Pulmonary artery endothelial cell (primary cell): ENCODE measurements around the gene TREML1. TPM values are rescaled to one million over a fixed set of nuclear protein-coding genes. Genes with fewer than 3 reads are reported as not detected.

ENCODE experiments used
- DNase-seq: peaks from one replicate; pipeline ENCODE4 v3.0.0-alpha.2; 2011; ENCODE audit warnings: low read depth, low spot score
- total RNA-seq: library from RNA; depleted of rRNA; stranded (reverse); fragments of >200 nt; gene quantifications from 2 replicates; pipeline ENCODE4 v1.2.3, GENCODE V29; 2014

Gene TREML1
- total RNA-seq, 1 donor from 2014 or later: not detected

DNA sequence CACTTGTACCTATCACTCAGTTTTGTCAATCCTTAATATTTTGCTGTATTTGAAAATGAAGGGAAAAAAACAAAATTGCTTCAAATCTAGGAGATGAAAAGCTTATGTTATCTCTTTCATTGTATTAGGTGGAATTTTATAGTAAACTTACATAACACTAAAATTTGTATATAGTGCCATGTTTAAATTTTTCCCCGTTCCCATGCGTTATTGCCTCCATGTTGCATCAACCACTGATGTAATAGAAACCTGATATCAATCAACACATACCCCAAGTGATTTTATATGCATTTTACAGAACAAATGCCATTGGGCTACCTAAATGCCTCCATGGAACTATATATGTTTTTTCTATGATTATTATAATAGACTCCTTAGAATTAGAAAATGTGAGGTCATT, 23.5 kb upstream of the TREML1 start:
- no peak for DNase-seq

DNA sequence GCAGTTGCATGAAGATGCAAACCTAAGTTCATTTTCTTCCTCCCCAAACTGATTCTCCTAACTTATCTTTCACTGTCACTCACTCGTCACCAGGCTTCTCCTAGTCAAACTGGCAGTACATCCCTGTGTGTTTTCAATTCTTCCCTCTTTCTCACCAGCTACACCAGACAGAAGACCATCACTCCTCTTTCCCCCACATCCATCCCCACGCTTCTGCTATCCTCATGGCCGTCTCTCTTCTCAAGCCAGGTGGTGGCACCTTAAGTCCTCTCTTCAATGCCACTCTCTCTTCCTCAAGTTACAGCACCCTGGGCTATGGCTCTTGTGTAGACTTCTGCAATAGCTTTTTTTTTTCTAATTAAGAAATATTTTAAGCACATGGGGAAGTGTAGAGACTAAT, 23.1 kb upstream of the TREML1 start:
- DNase-seq: no peak

DNA sequence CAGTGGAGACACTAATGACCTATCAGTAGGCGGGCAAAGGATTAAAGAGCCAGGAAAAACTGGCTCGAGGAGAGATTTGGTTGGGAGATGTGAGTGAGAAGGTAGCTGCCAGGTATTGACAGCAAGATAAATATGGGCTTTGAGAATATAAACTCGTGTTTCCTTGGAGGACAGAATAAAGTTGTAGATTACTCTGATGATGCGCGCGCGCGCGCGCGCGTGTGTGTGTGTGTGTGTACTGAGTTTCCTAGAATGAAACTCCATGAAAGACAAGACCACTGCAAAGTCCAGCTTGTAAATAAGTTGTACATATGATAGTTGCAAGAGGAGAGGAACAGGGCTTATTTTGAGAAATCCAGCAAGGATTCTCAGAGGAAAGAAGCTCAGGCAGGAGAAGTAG, 22.0 kb upstream of the TREML1 start:
- no peak for DNase-seq

DNA sequence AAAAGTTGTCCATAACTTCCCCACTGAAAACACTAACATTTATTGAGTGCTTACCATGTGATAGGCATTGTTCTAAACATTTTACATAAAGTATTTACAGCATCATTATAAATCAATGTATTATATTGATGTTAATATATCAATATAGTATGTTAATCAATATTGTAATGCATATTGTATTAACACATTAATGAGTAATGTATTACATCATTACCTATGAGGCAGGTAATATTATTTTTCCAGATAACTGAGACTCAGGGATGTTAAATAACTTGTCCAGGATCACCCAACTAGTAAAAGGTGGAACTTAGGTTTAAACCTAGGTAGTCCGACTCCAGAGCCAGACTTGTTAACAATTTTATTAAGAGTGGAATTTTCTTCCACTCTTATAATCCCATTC, 20.9 kb upstream of the TREML1 start:
- no peak for DNase-seq

DNA sequence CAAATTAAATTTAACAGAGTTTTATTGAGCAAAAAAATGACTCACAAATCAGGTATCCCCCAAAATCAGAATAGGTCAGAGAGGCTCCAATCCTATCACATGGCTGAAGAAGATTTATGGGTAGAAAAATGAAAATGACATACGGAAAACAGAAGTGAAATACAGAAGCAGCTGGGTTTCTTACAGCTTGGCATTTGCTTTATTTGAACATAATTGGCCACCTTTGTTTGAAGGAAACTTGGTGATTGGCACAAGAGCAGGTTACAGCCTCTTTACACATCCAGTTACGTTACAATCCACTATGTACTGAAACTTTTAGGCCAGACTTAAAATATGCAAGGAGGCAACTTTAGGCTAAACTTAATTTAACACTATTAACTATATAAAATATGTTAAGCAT, 20.5 kb upstream of the TREML1 start:
- no peak for DNase-seq

DNA sequence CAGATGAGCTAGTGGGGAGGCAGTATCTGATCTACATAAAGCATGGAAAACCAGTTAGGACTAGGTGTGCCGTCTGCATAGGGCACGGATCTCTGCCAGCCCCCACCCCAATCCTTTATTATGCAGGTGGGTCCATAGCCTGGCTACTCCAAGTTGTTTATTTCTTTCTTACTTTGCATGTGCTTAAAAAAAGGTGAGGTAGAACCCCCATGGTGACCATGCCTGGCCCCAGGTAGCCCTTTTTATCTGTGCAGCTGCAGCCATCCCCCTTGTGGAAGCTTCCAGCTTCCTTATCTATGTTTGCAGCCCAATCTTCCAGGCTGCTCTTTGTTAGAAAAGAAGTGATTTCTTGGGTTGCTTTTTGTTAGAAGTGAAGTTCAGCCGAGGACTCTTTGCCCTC, 17.8 kb upstream of the TREML1 start:
- no peak for DNase-seq

DNA sequence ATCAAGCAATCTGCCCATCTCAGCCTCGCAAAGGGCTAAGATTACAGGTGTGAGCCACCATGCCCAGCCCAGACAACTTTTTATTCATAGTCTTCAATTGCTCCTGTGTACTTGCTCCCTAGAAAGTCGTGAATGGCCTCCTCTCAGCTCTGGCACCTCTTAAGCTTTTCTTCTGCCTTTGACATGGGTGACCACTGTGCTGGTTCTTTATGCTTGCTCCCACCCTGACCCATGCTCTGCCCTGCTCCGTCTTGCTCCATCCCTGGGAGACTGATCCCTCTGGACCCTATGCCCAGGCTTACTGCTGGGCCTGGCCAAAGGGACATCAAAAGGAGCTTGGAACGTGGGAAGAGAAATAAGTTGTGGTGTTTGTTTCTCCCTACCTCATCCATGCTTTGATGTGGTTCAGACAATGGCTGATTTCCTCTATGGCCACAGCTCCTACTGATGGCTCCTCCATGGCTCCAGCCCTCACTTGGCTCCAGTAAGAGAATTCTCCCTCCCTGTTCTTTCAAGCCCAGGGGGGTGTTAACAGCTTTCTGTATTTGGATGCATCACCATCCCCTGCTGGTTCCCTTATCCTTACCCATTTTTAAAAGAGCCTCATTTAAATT, 16.5 kb upstream of the TREML1 start:
- DNase-seq: no peak

DNA sequence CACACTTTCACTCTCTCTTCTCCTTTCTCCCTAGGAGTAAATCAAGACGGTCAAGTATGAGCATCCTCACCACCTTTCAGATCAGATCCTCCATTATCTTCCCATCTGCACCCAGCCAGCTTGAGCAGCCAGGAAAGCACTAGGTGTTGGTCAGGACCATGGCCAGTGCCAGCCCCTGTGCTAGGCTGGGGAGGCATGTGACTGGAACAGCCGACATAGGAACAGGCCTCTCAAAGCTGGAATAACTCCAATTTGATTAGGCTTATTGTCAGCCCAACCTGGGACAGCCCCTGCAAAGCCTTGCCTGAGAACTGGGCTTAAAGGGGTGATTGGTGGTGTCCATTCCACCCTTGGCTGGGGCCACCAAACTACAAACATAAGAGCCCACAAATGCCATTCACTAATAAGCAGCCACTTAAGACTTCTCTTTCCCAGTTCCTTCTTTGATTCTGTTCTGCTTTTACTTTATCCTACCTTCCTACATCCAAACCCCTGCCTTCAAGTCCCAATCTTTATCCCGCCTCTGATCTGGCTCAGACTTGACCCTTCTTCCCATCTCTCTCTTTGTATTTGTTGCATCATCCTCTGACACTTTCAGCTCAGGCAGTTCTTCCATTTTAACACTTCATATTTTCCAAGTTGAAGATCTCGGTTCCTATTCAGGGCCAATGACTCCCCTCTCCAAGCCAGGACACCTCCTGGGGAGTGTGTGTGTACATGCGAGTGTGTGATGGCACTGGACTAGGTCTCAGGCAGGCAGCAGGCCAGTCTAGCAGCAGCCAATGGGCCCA, 13.2 kb upstream of the TREML1 start:
- no peak for DNase-seq

DNA sequence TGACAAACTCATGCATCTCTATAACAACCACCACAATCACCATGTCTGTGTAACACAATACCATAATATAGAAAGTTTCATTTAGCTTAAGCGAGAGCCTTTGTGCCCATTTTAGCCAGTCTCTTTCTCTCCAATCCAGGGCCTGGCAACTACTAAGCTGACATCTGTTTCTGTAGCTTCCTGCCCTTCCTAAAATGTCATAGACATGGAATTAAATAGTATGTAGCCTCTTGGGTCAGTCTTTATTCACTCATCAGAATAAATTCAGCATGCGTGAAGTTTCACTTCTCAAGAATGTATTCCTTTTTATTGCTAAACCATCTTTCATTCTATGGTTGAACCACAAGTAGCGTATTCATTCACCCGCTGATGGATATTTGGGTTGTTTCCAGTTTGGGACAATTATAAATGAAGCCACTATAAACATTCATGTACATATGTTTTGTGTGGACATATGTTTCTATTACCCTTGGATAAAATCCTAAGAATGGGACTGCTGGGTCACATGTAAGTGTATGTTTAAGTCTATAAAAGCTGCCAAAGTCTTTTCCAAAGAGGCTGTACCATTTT, 10.5 kb upstream of the TREML1 start:
- DNase-seq: no peak

DNA sequence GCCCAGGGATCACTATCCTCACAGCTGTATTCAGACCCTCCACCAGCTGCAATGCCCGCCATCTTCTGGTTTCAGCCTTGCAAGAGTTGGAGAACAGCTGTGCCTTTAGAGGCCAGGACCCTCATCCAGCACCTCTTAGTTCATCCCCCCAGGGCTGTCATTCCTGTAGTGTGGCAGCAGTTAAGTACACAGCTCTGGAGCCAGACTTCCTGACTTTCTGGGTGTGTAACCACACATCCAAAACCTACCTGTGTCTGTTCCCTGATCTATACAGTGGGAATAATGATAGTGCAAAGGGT, 9.2 kb upstream of the TREML1 start:
- DNase-seq: no peak

DNA sequence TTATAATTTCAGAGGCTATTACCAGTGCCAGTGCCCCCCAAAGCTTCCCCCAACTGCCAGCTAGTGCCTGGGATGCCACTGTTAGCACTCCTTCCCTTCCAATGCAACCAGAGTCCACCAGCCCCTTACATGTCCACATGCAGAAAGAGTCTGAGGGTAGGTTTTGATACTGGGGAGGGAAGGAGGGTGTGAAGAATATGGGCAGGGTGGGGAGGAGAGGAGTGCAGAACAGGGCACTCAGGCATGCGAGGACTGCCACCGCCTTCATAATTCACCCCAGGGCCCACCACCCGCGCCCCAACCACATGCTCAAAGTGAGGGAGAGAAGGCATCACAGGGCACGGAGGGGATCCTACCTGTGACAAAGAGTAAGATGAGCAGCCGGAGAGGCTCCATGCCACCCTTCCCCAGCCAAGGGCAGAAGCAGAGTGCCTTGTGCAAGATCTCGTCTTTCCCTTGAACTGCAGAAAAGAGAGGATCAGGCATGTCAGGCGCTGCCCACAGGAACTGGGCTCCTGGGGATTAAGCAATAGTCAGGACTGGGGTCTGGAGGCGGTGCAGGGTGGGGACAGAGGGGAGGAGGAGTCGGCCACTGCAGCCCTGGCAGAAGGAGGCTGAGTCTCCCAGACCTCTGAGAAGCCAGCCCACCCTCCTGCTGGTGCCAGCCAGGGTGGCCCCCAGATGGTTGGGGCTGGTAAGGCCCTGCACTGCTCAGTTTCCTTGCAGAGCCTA, 8.7 kb upstream of the TREML1 start, which contains the start of gene TREM2:
TREM2 (minus strand) TSS at position 430 of the 732 bp plus-strand sequence; CDS start at position 396, 34 bp downstream.
- no peak for DNase-seq

DNA sequence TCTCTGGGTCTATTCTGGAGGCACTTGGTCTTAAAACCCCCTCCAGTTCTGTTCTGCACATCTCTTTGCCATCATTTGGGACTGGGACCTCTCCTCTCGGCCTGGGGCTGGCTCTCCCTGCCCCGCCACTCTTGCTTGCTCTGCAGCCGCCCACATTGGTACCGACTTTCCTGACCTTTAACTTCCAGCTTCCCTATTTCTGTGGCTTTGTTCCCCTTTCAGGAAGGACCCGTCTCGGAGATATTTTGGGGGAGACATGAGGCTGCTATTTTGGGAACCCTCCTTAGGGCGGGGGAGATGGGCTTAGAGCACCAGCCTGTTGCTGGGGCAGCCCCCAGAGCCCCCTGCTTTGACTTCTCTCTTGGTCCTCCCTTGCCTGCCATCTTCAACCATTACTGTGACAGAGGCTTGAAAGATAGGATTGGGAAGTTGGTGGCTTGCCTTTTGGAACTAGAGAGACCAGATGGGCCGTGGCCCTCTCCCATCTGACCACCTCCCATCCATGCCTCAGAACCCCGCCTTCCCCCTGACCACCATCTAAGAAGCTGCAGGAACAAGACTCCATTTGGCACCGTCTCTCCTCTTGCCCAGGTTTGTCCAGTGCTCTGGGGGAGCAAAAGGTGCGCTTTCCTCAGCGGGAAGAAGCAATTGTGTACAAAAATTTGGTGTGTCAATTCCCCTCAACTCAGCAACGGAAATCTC, 7.9 kb upstream of the TREML1 start:
- no peak for DNase-seq

DNA sequence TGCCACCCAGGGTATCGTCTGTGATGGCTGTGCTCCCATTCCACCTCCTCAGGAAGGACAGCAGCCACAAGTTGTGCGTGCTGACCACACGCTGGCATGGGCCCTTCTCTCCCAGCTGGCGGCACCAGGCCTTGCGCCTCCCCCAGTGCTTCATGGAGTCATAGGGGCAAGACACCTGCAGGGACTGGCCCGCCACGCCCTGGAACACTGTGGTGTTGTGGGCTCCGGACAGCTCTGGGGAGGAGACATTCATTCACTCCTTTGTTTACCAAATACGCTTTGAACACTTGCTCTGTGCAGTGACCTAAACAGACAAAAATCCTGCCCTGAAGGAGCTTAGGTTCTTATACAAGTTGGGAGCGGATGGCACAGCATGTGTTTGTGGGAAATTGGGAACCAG, 7.2 kb upstream of the TREML1 start:
- no peak for DNase-seq

DNA sequence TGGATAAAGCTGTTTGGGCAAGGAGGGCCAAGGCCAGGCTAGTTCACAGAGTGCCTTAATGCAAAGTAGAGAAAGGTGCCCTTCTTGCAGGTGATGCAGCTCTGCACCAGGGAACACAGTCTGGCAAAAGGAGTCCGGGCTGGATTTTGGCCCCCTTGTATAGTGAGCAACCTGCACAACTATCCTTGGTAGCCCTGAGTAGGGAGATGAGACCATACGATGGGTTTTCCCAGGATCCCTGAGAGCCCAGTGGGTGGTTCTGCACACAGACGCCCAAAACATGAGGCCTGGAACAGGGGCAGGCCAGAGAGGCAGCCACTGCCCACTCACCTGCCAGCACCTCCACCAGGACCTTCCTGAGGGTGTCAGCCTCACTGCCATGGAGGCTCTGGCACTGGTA, 6.8 kb upstream of the TREML1 start:
- no peak for DNase-seq

DNA sequence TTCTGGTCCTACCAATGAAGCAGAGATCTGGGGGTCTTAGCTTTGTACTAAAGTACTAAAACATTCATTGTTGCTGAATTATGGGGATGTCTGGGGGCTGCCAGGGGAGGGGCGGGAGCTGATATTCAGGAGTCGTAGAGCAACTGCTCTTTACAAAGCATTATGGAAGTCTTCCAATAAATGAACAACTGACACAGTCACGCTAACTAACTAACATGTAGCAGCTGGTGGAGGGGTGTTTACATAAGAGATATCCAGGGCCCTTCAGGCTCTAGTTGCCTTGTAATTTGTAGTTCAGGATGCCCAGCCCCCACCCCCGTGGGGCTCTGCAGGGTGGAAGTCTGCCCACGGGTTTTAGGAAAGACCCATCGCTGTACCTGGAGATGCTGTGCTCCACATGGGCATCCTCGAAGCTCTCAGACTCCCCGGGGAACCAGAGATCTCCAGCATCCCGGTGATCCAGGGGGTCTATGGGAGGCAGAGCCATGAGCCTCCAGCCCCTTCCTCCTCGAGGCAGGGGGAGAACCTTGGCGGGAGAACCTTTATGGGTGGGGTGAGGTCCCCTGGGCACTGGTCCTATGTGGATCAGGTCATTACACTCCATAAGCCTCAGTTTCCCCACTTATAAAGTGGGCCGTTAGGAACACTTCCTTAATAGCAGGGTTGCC, 5.4 kb upstream of the TREML1 start:
- no peak for DNase-seq

DNA sequence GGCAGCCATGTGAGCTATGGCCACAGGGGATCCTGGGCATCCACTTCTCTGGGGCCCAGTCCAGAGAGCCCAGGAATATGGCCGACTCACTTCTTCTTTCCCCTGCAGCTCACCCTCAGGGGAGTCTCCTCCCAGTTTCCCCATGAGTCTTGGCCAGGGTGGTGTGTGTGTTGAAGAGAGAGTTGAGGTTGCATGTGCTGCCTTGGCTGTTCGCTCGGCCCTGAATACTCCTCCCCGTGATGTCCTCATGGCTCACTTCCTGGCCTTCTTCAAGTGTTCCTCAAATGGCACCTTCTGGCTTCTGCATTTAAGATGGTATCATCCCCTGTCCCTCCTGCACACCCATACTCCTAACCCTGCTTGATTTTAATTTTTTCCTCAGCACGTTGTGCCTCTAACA, 3.2 kb upstream of the TREML1 start:
- no peak for DNase-seq

DNA sequence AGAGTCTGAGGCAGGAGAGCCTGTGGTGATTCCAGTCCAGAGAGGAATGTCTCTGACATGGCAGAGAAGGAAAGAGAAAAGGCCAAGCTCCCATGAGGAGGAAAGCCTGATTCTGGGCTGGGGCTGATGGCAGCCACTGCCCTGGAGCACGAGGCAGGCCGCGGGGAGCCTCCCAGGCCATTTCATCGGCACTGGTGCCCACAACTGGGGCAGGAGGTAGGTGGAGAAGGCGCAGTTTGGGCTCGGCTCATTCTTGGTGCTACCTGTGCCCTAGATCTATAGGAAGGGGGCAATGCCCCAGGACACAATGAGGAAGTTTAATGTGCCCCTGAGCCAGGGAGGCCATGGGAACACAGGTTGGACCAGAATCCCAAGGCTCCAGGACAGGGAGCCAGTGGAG, 2.6 kb upstream of the TREML1 start:
- DNase-seq: no peak

DNA sequence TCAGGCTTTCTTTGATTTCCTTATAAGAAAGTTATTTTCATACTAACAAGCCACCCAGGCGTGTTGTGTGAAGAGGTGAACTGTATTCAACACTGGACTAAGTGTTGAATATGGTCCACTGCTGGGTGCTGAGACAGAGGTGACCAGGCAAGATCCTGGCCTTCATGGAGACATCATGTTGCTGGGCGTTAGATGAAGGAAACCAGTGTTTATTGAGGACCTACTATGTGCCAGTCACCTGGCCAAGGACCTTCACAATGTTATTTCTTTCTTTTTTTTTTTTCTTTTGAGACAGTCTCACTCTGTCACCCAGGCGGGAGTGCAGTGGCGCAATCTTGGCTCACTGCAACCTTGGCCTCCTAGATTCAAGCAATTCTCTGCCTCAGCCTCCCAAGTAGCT, 1.9 kb upstream of the TREML1 start:
- no peak for DNase-seq

DNA sequence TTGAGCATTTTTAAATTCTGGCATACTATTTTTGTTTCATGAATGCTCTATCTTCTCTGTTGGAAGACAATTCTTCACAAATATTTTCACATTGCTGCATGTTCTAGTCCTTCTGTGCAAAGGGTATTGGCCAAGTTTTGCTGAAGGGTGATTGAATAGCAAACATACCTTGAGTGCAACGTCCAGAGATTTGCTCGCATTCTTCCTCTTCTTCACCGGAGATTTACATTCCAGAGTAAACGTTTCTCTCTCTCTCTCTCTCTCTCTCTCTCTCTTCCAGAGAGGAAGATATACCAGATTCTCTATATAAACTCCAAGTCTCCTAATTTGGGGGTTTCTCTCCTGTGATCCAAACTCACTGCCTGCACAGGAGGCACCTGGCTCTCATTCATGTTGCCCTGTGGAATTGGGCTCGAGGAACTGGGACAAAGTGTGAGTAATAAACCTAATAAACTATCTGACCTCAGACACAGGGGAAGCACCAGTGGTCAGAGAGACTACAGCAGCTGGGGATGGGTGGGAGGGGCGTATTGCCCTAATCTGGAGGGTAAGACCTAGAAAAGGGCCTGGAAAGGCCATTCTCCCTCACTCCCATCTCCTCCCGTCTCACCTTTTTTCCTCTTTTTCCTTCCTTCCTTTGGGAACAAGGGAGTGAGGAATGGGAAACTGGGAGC, 1.1 kb upstream of the TREML1 start:
- no peak for DNase-seq

DNA sequence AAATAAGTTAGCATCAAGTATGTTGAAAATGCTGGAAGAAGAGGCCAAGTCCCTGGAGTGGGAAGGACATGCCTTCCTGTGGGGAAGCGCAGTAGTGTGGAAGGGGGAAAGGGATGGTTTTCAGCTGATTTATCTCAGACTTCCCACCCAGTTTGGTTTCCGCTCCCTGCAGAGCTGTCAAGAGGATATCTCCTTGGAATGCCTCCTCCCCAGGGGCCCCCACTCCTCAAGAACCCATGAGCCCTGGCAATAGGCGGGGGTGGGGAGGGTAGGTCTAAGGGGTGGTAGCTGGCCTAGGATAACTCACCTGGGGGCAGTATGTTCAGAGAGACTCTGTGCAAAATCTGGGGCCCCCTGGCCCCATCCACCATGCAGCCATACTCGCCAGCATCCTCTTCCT, 696 bp downstream of the TREML1 start:
- DNase-seq: no peak

DNA sequence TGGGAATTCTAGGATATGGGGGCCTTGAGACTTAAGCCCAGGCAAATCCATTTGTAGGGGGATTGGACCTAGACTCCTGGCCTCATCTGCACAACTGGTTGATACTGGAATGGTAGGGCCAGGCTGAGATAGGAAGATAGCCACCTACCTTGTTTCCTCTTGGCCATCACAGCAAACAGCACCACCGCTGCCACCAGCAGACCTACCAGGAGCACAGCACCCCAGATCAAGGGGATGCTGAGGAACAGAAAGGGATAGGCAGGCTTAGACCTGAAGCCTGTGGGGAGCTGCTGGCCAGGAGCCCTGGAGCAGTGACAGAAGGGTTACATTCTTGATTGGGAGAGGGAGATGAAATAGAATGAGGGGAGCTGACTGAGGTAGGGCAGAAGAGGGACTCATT, 3.5 kb downstream of the TREML1 start:
- no peak for DNase-seq
